ENCODE measurements around the gene PSMG1. TPM values are rescaled to one million over a fixed set of nuclear protein-coding genes. Genes with fewer than 3 reads are reported as not detected.
"Not testable (repeated sequence)": the region's sequence is repeated elsewhere in the genome, so short reads cannot be mapped to it uniquely, and the experiment has no call there.

Gene PSMG1
- polyA plus RNA-seq (ENCODE audit: insufficient read length in 3 of 3), result 10 to 100 TPM; 39.6 to 50.8 (median 48.7) TPM
- long read RNA-seq, donor 1, transcript PSMG1-201 (7 exons, 2,154 nt), result major isoform, 9 of 11 reads
- long read RNA-seq, donor 1, partial matches to known transcripts, result 0 of 11 reads
- long read RNA-seq, donor 1, other reads (novel, unspliced or antisense), result 0 of 11 reads
- long read RNA-seq, donor 2, transcript PSMG1-201 (7 exons, 2,154 nt), result major isoform, 5 of 8 reads
- long read RNA-seq, donor 2, partial matches to known transcripts, result 0 of 8 reads
- long read RNA-seq, donor 2, other reads (novel, unspliced or antisense), result 0 of 8 reads
- long read RNA-seq, donor 3, transcript PSMG1-201 (7 exons, 2,154 nt), result major isoform, 21 of 26 reads
- long read RNA-seq, donor 3, partial matches to known transcripts, result 0 of 26 reads
- long read RNA-seq, donor 3, other reads (novel, unspliced or antisense), result 0 of 26 reads
- long read RNA-seq, donor 4, transcript PSMG1-201 (7 exons, 2,154 nt), result major isoform, 8 of 17 reads
- long read RNA-seq, donor 4, partial matches to known transcripts, result 7 of 17 reads
- long read RNA-seq, donor 4, other reads (novel, unspliced or antisense), result 0 of 17 reads
- long read RNA-seq, donor 5, transcript PSMG1-201 (7 exons, 2,154 nt), result major isoform, 14 of 19 reads
- long read RNA-seq, donor 5, partial matches to known transcripts, result 0 of 19 reads
- long read RNA-seq, donor 5, other reads (novel, unspliced or antisense), result 0 of 19 reads
- long read RNA-seq, donor 6, transcript PSMG1-201 (7 exons, 2,154 nt), result major isoform, 7 of 15 reads
- long read RNA-seq, donor 6, partial matches to known transcripts, result 7 of 15 reads
- long read RNA-seq, donor 6, other reads (novel, unspliced or antisense), result 0 of 15 reads
- long read RNA-seq, donor 7, transcript PSMG1-201 (7 exons, 2,154 nt), result major isoform, 24 of 29 reads
- long read RNA-seq, donor 7, partial matches to known transcripts, result 0 of 29 reads
- long read RNA-seq, donor 7, other reads (novel, unspliced or antisense), result 0 of 29 reads
- long read RNA-seq, donor 8, transcript PSMG1-201 (7 exons, 2,154 nt), result major isoform, 23 of 32 reads
- long read RNA-seq, donor 8, transcript PSMG1-205 (3 exons, 716 nt), result minor isoform, 5 of 32 reads
- long read RNA-seq, donor 8, partial matches to known transcripts, result 0 of 32 reads
- long read RNA-seq, donor 8, other reads (novel, unspliced or antisense), result 0 of 32 reads
- long read RNA-seq, donor 9, transcript PSMG1-201 (7 exons, 2,154 nt), result major isoform, 14 of 17 reads
- long read RNA-seq, donor 9, partial matches to known transcripts, result 0 of 17 reads
- long read RNA-seq, donor 9, other reads (novel, unspliced or antisense), result 0 of 17 reads
- long read RNA-seq, donor 10, transcript PSMG1-201 (7 exons, 2,154 nt), result major isoform, 16 of 25 reads
- long read RNA-seq, donor 10, partial matches to known transcripts, result 6 of 25 reads
- long read RNA-seq, donor 10, other reads (novel, unspliced or antisense), result 0 of 25 reads
- long read RNA-seq, donor 11, transcript PSMG1-201 (7 exons, 2,154 nt), result major isoform, 8 of 8 reads
- long read RNA-seq, donor 11, partial matches to known transcripts, result 0 of 8 reads
- long read RNA-seq, donor 11, other reads (novel, unspliced or antisense), result 0 of 8 reads
- long read RNA-seq, donor 12, partial matches to known transcripts, result 0 of 5 reads
- long read RNA-seq, donor 12, other reads (novel, unspliced or antisense), result 0 of 5 reads
- long read RNA-seq, donor 13, transcript PSMG1-201 (7 exons, 2,154 nt), result major isoform, 23 of 36 reads
- long read RNA-seq, donor 13, partial matches to known transcripts, result 7 of 36 reads
- long read RNA-seq, donor 13, other reads (novel, unspliced or antisense), result 0 of 36 reads
- long read RNA-seq, donor 14, transcript PSMG1-201 (7 exons, 2,154 nt), result major isoform, 12 of 12 reads
- long read RNA-seq, donor 14, partial matches to known transcripts, result 0 of 12 reads
- long read RNA-seq, donor 14, other reads (novel, unspliced or antisense), result 0 of 12 reads
- long read RNA-seq, donor 15, transcript PSMG1-201 (7 exons, 2,154 nt), result major isoform, 7 of 7 reads
- long read RNA-seq, donor 15, partial matches to known transcripts, result 0 of 7 reads
- long read RNA-seq, donor 15, other reads (novel, unspliced or antisense), result 0 of 7 reads
- long read RNA-seq, donor 16, transcript PSMG1-201 (7 exons, 2,154 nt), result major isoform, 32 of 55 reads
- long read RNA-seq, donor 16, partial matches to known transcripts, result 23 of 55 reads
- long read RNA-seq, donor 16, other reads (novel, unspliced or antisense), result 0 of 55 reads

GRCh38 chr21:39183272-39184049, at the start of gene PSMG1:
Gene PSMG1, minus strand, starts transcription at chr21:39183451. Its CDS starts 66 bp downstream, at chr21:39183385.
- DNase-seq (ENCODE audit: extremely low read depth in 1 of 11, low read depth in 9 of 11, low spot score in 4 of 11), result peak; percentile 75 to 90 (median 86)

GRCh38 chr21:39232861-39233291, 49.6 kb upstream of the PSMG1 start:
- no peak for DNase-seq (ENCODE audit: extremely low read depth in 1 of 11, low read depth in 9 of 11, low spot score in 4 of 11)

- no peak for DNase-seq (ENCODE audit: extremely low read depth in 1 of 11, low read depth in 9 of 11, low spot score in 4 of 11)
Measured at GRCh38 chr21:39224930-39225329, 41.7 kb upstream of the PSMG1 start.

GRCh38 chr21:39221997-39222486, 38.8 kb upstream of the PSMG1 start:
- no peak for DNase-seq (ENCODE audit: extremely low read depth in 1 of 11, low read depth in 9 of 11, low spot score in 4 of 11)

GRCh38 chr21:39221282-39221996, 38.2 kb upstream of the PSMG1 start:
- no peak for DNase-seq (ENCODE audit: extremely low read depth in 1 of 11, low read depth in 9 of 11, low spot score in 4 of 11)

- DNase-seq (ENCODE audit: extremely low read depth in 1 of 11, low read depth in 9 of 11, low spot score in 4 of 11), result not testable (repeated sequence)
Measured at GRCh38 chr21:39220875-39221274, 37.6 kb upstream of the PSMG1 start.

GRCh38 chr21:39220150-39220549, 36.9 kb upstream of the PSMG1 start:
- DNase-seq (ENCODE audit: extremely low read depth in 1 of 11, low read depth in 9 of 11, low spot score in 4 of 11), result no peak

GRCh38 chr21:39218082-39218409, 34.8 kb upstream of the PSMG1 start:
- no peak for DNase-seq (ENCODE audit: extremely low read depth in 1 of 11, low read depth in 9 of 11, low spot score in 4 of 11)

- DNase-seq (ENCODE audit: extremely low read depth in 1 of 11, low read depth in 9 of 11, low spot score in 4 of 11), result no peak
Measured at GRCh38 chr21:39217356-39218081, 34.3 kb upstream of the PSMG1 start.

GRCh38 chr21:39216290-39216689, 33.0 kb upstream of the PSMG1 start:
- peak in 2 of 11 donors; percentile 12 to 13 for DNase-seq (ENCODE audit: extremely low read depth in 1 of 11, low read depth in 9 of 11, low spot score in 4 of 11)

- DNase-seq (ENCODE audit: extremely low read depth in 1 of 11, low read depth in 9 of 11, low spot score in 4 of 11), result no peak
Measured at GRCh38 chr21:39215078-39215477, 31.8 kb upstream of the PSMG1 start.

- DNase-seq (ENCODE audit: extremely low read depth in 1 of 11, low read depth in 9 of 11, low spot score in 4 of 11), result no peak
Measured at GRCh38 chr21:39209334-39209688, 26.1 kb upstream of the PSMG1 start.

GRCh38 chr21:39208624-39209333, 25.5 kb upstream of the PSMG1 start:
- peak in 1 of 11 donors; percentile 21 for DNase-seq (ENCODE audit: extremely low read depth in 1 of 11, low read depth in 9 of 11, low spot score in 4 of 11)

- no peak for DNase-seq (ENCODE audit: extremely low read depth in 1 of 11, low read depth in 9 of 11, low spot score in 4 of 11)
Measured at GRCh38 chr21:39204134-39204533, 20.9 kb upstream of the PSMG1 start.

GRCh38 chr21:39198800-39199199, 15.5 kb upstream of the PSMG1 start:
- no peak for DNase-seq (ENCODE audit: extremely low read depth in 1 of 11, low read depth in 9 of 11, low spot score in 4 of 11)
